HepG2 (cell line): ENCODE measurements around the gene AFDN. TPM values are rescaled to one million over a fixed set of nuclear protein-coding genes. Genes with fewer than 3 reads are reported as not detected.

Source experiments
- ATAC-seq: fragments of 200-7000 bp; cut with Tn5 transposase; 3 replicates; pipeline ENCODE4 v1.9.1; 2020; ENCODE audit warnings: mild to moderate bottlenecking, moderate library complexity
- BruUV-seq: library from RNA; stranded (reverse); fragments of 400-500 nt; replicated peaks from 2 replicates; lab custom pipeline; 2021; lab: Mats Ljungman, UMichigan
- CTCF ChIA-PET: fragments of 300-600 bp; formaldehyde crosslinking; extraction: SDS; loops from one replicate; lab custom pipeline; 2021; ENCODE audit warnings: low total read pairs, inconsistent platforms, low intra/inter-chr PET ratio; lab: Yijun Ruan, JAX
- POLR2A ChIA-PET: fragments of 350-600 bp; sonication (Branson Sonifier 250); formaldehyde crosslinking; loops from one replicate; lab custom pipeline; 2020; ENCODE audit warnings: antibody characterized with exemption, inconsistent platforms; lab: Yijun Ruan, JAX
- DNase-seq: peaks from one replicate; pipeline ENCODE4 v3.0.0-alpha.2; 2015; ENCODE audit warnings: low spot score
- FAIRE-seq: peaks from 3 replicates; lab custom pipeline; 2011; peaks lifted over from hg19 to GRCh38; lab: Jason Lieb, UNC
- H2AFZ ChIP-seq: one replicate; pipeline ENCODE4 v1.6.1; 2011; ENCODE audit warnings: low read length, inconsistent platforms
- H3K27ac ChIP-seq: fragments of 300-600 bp; 3 replicates; pipeline ENCODE4 v1.8.0; 2011; ENCODE audit warnings: mixed run types, mild to moderate bottlenecking, mixed read lengths, low read length, inconsistent platforms; ENCODE audit not compliant: insufficient read depth; ENCODE audit errors: extremely low read length
- H3K27me3 ChIP-seq, 2 experiments: fragments of 200-600 bp in 1 of 2; 2 replicates in 1 of 2; 3 replicates in 1 of 2; pipeline versions ENCODE4 v1.6.0 to v1.8.0; 2011; ENCODE audit warnings: low read length in 2 of 2, mild to moderate bottlenecking in 2 of 2, moderate library complexity in 2 of 2, inconsistent platforms in 1 of 2; ENCODE audit not compliant: insufficient read depth in 2 of 2, control insufficient read depth in 1 of 2
- H3K36me3 ChIP-seq, 2 experiments: fragments of 200-600 bp in 1 of 2; replicated peaks in 1 of 2; 2 replicates in 1 of 2; 3 replicates in 1 of 2; pipeline versions ENCODE4 v1.5.1 to v1.8.0; 2011; ENCODE audit warnings: low read length in 2 of 2, inconsistent platforms in 1 of 2; ENCODE audit not compliant: insufficient read depth in 2 of 2, control insufficient read depth in 1 of 2
- H3K4me1 ChIP-seq: 2 replicates; pipeline ENCODE4 v1.5.1; 2012; ENCODE audit warnings: low read length, inconsistent platforms; ENCODE audit not compliant: insufficient read depth
- H3K4me2 ChIP-seq: 2 replicates; pipeline ENCODE4 v1.6.0; 2011; ENCODE audit warnings: low read depth, low read length, inconsistent platforms
- H3K4me3 ChIP-seq, 3 experiments: fragments of 200-600 bp in 1 of 3; sonication (generic), shearing (Covaris generic) in 1 of 3; replicated peaks in 1 of 3; 2 replicates each; pipeline ENCODE4 v1.5.1; 2011 to 2016; ENCODE audit warnings: low read length in 3 of 3, inconsistent platforms in 2 of 3, low read depth in 2 of 3, mild to moderate bottlenecking in 2 of 3, control low read depth in 1 of 3, mixed read lengths in 1 of 3; ENCODE audit not compliant: insufficient read depth in 1 of 3
- H3K79me2 ChIP-seq: one replicate; pipeline ENCODE4 v1.6.1; 2011; ENCODE audit warnings: low read length, inconsistent platforms; ENCODE audit not compliant: insufficient read depth
- H3K9ac ChIP-seq: 2 replicates; pipeline ENCODE4 v1.6.0; 2011; ENCODE audit warnings: mild to moderate bottlenecking, low read depth, low read length, inconsistent platforms; ENCODE audit not compliant: insufficient read depth
- H3K9me3 ChIP-seq: 2 replicates; pipeline ENCODE4 v1.5.1; 2012; ENCODE audit warnings: mild to moderate bottlenecking, low read length
- H4K20me1 ChIP-seq: 2 replicates; pipeline ENCODE4 v1.6.0; 2011; ENCODE audit warnings: inconsistent platforms, mild to moderate bottlenecking, low read length, moderate library complexity; ENCODE audit not compliant: insufficient read depth
- CENPT ChIP-seq: sonication (generic); formaldehyde crosslinking; IDR thresholded peaks from 2 replicates; pipeline ENCODE4 v1.8.0; 2022; ENCODE audit warnings: low read depth, mild to moderate bottlenecking, moderate library complexity, missing genetic modification reagents
- FOSL2 ChIP-seq: sonication (generic); formaldehyde crosslinking; IDR thresholded peaks from 2 replicates; pipeline ENCODE4 v1.4.0; 2020; ENCODE audit warnings: missing genetic modification reagents
- KLF9 ChIP-seq: IDR thresholded peaks from 2 replicates; pipeline ENCODE4 v1.6.1; 2016; ENCODE audit warnings: low read depth
- REXO4 ChIP-seq: sonication (generic); formaldehyde crosslinking; IDR thresholded peaks from 2 replicates; pipeline ENCODE4 v1.8.0; 2022; ENCODE audit warnings: missing genetic modification reagents, mild to moderate bottlenecking, borderline replicate concordance
- RFX5 ChIP-seq: IDR thresholded peaks from 2 replicates; pipeline ENCODE4 v1.6.1; 2011; ENCODE audit warnings: low read depth, low read length, improper control_type of control experiment
- SP1 ChIP-seq, 2 experiments: fragments of 450-650 bp in 1 of 2; sonication (generic) in 1 of 2; formaldehyde crosslinking in 1 of 2; IDR thresholded peaks; 2 replicates each; pipeline versions ENCODE4 v1.4.0 to v1.6.1; 2016 to 2020; ENCODE audit warnings: missing genetic modification reagents in 1 of 2
- ZNF775 ChIP-seq: sonication (generic); formaldehyde crosslinking; IDR thresholded peaks from 2 replicates; pipeline ENCODE4 v1.4.0; 2020; ENCODE audit warnings: missing genetic modification reagents, mild to moderate bottlenecking, moderate library complexity, borderline replicate concordance
- WGBS: methylation state at CpG from one replicate; pipeline ENCODE4 v1.1.6; 2017; ENCODE audit warnings: low lambda C conversion rate; 5-methylcytosine and 5-hydroxymethylcytosine counted together
- in situ Hi-C: cut with HindIII; loops from 2 replicates; pipeline ENCODE4 v1.10.0; 2017; ENCODE audit warnings: low pct_unique_long_range_greater_than_20kb; ENCODE audit not compliant: extremely low pct_ligation_motif_present
- intact Hi-C: fragments of 100-400 bp; cut with micrococcal nuclease; formaldehyde crosslinking; loops from one replicate; pipeline ENCODE4 v1.10.0; 2022; ENCODE audit not compliant: unreplicated experiment
- polyA plus RNA-seq, 8 experiments: library from polyadenylated mRNA; depleted of rRNA in 3 of 8; stranded (reverse) in 7 of 8; unstranded in 1 of 8; fragments of >200 nt; fragmentation: Illumina TruSeq in 4 of 8; extraction: Trizol in 4 of 8; gene quantifications; 2 replicates each; pipeline versions ENCODE4 v1.2.1 to v1.2.3, GENCODE V29; 2011 to 2016; ENCODE audit warnings: low read depth in 4 of 8, missing spikeins in 1 of 8, mixed read lengths in 1 of 8; ENCODE audit not compliant: insufficient read depth in 1 of 8
- total RNA-seq, 5 experiments: library from RNA; depleted of rRNA; stranded (reverse); fragments of >200 nt; fragmentation: Illumina TruSeq; extraction: Trizol; gene quantifications; 2 replicates each; pipeline ENCODE4 v1.2.3, GENCODE V29; 2016; ENCODE audit warnings: low read depth in 1 of 5

Gene AFDN
- total and polyA plus RNA-seq, 2 of the 13 experiments (the other 11 are each of a cell fraction or from before 2014, with no cell fraction given), result 136 to 151 TPM

DNA sequence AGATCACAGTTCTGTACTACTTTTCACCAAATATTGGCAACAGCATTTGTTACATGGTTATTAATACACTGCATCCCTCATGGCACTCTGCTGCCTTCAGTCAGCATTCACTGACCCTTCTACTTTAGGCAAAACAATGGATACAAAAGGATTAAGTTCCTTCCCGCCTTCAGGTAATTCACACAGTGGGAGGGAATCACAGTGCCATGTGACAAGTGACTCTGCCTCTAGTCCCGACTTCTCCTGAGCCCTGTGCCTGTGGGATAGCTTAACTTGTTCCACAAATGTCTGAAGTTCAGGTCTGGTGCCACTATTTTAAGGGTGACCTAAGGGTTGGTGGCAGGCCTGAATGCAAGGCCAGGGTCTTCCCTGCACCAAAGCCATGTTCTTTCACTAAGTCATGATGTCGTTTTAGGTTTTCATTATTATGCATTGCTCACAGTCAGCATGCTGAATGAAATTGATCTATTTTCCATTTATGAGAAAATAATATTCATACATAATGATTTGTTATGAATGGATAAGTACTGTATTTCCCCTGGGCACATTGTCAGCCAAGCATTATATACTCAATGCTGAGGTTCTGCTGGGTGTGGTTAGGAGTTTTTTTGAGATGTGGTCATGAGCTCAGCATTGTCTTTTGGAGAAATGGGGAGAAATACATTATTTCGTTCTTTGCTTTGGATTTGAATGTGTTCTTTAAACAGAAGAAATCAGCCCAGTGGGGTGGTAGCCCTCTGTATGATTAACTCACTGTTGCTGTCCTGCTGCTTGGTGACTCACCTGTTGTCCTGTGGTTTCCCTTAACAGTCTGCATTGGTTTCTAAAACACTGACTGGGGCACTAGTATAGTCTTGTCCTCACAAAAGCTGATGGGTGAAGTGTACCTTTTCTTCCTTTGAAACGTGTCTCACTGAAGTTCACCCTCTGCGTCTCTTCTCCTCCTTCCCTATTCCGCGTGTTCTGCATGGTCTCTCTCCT, 66.4 kb downstream of the AFDN start:
- Histone ChIP-seq H3K4me2 (no peak overlapping the region), H3K79me2 (no peaks in the 10 kb centered on the region), H3K4me3 (no peak overlapping the region), H3K4me1 (no peaks in the 10 kb centered on the region), H3K9me3 (no peaks in the 10 kb centered on the region), H3K27me3 (no peaks in the 10 kb centered on the region), H4K20me1 (no peaks in the 10 kb centered on the region), H3K9ac (no peak overlapping the region), H2AFZ (no peak overlapping the region), H3K36me3 (peaks cover 30 to 81% of the 10 kb centered on the region in 2 experiments), H3K27ac (no peak overlapping the region)
- intact Hi-C loops (no loop called here), in situ Hi-C loops (no loop called here)
- ATAC-seq (peak; percentile 46; the same call in 2 of the 3 replicates), DNase-seq (peak; percentile 6), FAIRE-seq (no peak)
- ChIA-PET POLR2A (no interaction called here), CTCF (no interaction called here)
- TF ChIP-seq SP1 (IDR thresholded peaks at IDR 0.05) (no peak), SP1 (CRISPR knock-in tag; IDR thresholded peaks at IDR 0.05) (no peak), REXO4 (CRISPR knock-in tag) (peak; percentile 61; the same call in 1 of the 2 replicates), RFX5 (peak; percentile 62; the same call in 1 of the 2 replicates), FOSL2 (CRISPR knock-in tag) (peak; percentile 27; the same call in 1 of the 2 replicates)
- no TSS peak for BruUV-seq
- 97% methylated on average over 8 of the region's 8 CpGs for WGBS

GRCh38 chr6:167894965-167895364, 68.3 kb downstream of the AFDN start:
- FAIRE-seq (no peak), ATAC-seq (no peak), DNase-seq (no peak)
- Histone ChIP-seq H3K9ac (no peak overlapping the region), H3K36me3 (peaks cover 29 to 78% of the 10 kb centered on the region in 2 experiments), H3K4me1 (no peaks in the 10 kb centered on the region), H2AFZ (no peak overlapping the region), H3K27me3 (no peaks in the 10 kb centered on the region), H3K4me2 (no peak overlapping the region), H3K4me3 (no peak overlapping the region), H3K79me2 (no peaks in the 10 kb centered on the region), H4K20me1 (no peaks in the 10 kb centered on the region), H3K27ac (no peak overlapping the region), H3K9me3 (no peaks in the 10 kb centered on the region)
- no TSS peak for BruUV-seq
- intact Hi-C loops (loop anchor here (5.0 kb wide), 2 partner anchors 68 to 393 kb away; partner anchors contain the start of gene AFDN), in situ Hi-C loops (no loop called here)
- POLR2A ChIA-PET, result no interaction called here
- WGBS, result 83% methylated on average over 3 of the region's 3 CpGs
- no peak for TF ChIP-seq KLF9 (CRISPR knock-in tag)
- no peak for TF ChIP-seq ZNF775 (CRISPR knock-in tag)
- no peak for TF ChIP-seq CENPT (CRISPR knock-in tag)
- CTCF ChIA-PET, result no interaction called here
